Suprapubic skin (tissue), 3 donors: ENCODE data around the gene LCP1.

Experiments used
- POLR2A ChIP-seq, 2 donors: fragments of 450-650 bp; IDR thresholded peaks; one replicate each; pipeline ENCODE4 v1.6.1; 2017; ENCODE audit warnings: antibody characterized with exemption in 2 of 2, mild to moderate bottlenecking in 2 of 2, moderate library complexity in 2 of 2
- TF ChIP-seq, protein P1 (sequence below), 2 donors: fragments of 200-600 bp in 1 of 2; fragments of 450-650 bp in 1 of 2; sonication (generic) in 1 of 2; IDR thresholded peaks; one replicate each; pipeline ENCODE4 v1.5.1; 2016 to 2019; ENCODE audit warnings: antibody characterized with exemption in 2 of 2, mild to moderate bottlenecking in 1 of 2, moderate library complexity in 1 of 2

- TF ChIP-seq POLR2A (IDR thresholded peaks at IDR 0.05), result no peak
- TF ChIP-seq, protein P1, sequence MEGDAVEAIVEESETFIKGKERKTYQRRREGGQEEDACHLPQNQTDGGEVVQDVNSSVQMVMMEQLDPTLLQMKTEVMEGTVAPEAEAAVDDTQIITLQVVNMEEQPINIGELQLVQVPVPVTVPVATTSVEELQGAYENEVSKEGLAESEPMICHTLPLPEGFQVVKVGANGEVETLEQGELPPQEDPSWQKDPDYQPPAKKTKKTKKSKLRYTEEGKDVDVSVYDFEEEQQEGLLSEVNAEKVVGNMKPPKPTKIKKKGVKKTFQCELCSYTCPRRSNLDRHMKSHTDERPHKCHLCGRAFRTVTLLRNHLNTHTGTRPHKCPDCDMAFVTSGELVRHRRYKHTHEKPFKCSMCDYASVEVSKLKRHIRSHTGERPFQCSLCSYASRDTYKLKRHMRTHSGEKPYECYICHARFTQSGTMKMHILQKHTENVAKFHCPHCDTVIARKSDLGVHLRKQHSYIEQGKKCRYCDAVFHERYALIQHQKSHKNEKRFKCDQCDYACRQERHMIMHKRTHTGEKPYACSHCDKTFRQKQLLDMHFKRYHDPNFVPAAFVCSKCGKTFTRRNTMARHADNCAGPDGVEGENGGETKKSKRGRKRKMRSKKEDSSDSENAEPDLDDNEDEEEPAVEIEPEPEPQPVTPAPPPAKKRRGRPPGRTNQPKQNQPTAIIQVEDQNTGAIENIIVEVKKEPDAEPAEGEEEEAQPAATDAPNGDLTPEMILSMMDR (IDR thresholded peaks at IDR 0.05), result no peak
Observed at GRCh38 chr13:46158983-46159382, 23.0 kb downstream of the LCP1 start.
